C4-2B (cell line): ENCODE results near the gene SLC9A9.

Experiments
- H3K27ac ChIP-seq: fragments of 450-650 bp; 2 replicates; pipeline ENCODE4 v1.5.1; 2017
- CTCF ChIP-seq: fragments of 450-650 bp; conservative IDR thresholded peaks from 2 replicates; pipeline ENCODE4 v1.5.1; 2017; ENCODE audit warnings: mild to moderate bottlenecking
- ZFX ChIP-seq: fragments of 450-650 bp; IDR thresholded peaks from 2 replicates; pipeline ENCODE4 v1.6.1; 2017

The SLC9A9 gene

GRCh38 chr3:143339451-143339850 is 508.8 kb downstream of the SLC9A9 start:
- H3K27ac ChIP-seq, result no peak overlapping the region
- TF ChIP-seq CTCF (no peak), ZFX (no peak)

GRCh38 chr3:143337387-143337786 is 510.9 kb downstream of the SLC9A9 start:
- TF ChIP-seq CTCF (no peak), ZFX (no peak)
- no peak overlapping the region for H3K27ac ChIP-seq

GRCh38 chr3:143334231-143334630 is 514.0 kb downstream of the SLC9A9 start:
- TF ChIP-seq CTCF (no peak), ZFX (no peak)
- no peak overlapping the region for H3K27ac ChIP-seq

GRCh38 chr3:143333367-143333766 is 514.9 kb downstream of the SLC9A9 start:
- TF ChIP-seq CTCF, result no peak
- no peak for TF ChIP-seq ZFX
- no peak overlapping the region for H3K27ac ChIP-seq

GRCh38 chr3:143332026-143332425 is 516.2 kb downstream of the SLC9A9 start:
- TF ChIP-seq ZFX, result no peak
- no peak for TF ChIP-seq CTCF
- H3K27ac ChIP-seq, result no peak overlapping the region

GRCh38 chr3:143331350-143331749 is 516.9 kb downstream of the SLC9A9 start:
- H3K27ac ChIP-seq, result no peak overlapping the region
- no peak for TF ChIP-seq ZFX
- no peak for TF ChIP-seq CTCF

- H3K27ac ChIP-seq, result no peak overlapping the region
- TF ChIP-seq ZFX (no peak), CTCF (no peak)
Measured at GRCh38 chr3:143330296-143330868, 517.9 kb downstream of the SLC9A9 start.
